Measurements from ENCODE around the gene DNAJC28.
"Not testable (repeated sequence)": the region's sequence is repeated elsewhere in the genome, so short reads cannot be mapped to it uniquely, and the experiment has no call there.

The DNAJC28 gene

DNA sequence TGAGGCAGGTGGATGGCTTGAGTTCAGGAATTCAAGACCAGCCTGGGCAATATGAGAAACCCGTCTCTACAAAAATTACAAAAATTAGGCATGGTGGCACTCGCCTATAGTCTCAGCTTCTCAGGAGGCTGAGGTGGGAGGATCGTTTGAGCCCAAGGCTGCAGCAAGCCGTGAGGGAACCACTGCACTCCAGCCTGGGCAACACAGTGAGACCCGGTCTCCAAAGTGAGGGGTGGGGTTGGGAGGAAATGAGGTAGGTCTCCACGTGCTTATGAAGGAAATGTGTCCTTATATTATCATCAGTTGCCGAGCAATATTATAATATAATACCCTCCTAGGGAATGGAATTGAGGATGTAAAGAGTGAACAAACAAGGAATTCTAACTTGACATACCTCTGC lies 14.4 kb downstream of the DNAJC28 start:
- no peak for TF ChIP-seq CTCF (IDR thresholded peaks at IDR 0.05; ENCODE audit: low read length, missing control alignments)
- DNase-seq (ENCODE audit: low read depth) = no peak
- H3K4me3 ChIP-seq (replicated peaks; ENCODE audit: low read depth, low read length) = no peak overlapping the region

- DNase-seq (ENCODE audit: low read depth) = no peak
- no peak for TF ChIP-seq CTCF (IDR thresholded peaks at IDR 0.05; ENCODE audit: low read length, missing control alignments)
- H3K4me3 ChIP-seq (replicated peaks; ENCODE audit: low read depth, low read length) = no peak overlapping the region
These were observed 18.2 kb downstream of the DNAJC28 start for GRCh38 chr21:33473344-33473743.

DNA sequence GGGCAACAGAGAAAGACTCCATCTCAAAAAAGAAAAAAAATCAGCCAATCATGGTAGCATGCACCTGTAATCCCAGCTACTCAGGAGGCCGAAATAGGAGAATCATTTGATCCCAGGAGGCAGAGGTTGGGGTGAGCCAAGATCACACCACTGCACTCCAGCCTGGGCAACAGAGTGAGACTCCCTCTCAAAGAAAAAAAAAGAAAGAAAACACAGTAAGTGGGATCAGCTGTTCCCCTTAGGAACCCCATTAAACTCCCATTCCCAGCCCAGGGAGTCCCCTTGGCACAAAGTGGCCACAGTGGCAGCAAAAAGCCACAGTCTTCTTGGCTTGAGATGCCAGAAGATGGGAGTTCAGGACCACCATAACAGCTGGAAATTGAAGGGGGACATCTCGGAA lies 20.8 kb downstream of the DNAJC28 start:
- no peak overlapping the region for H3K4me3 ChIP-seq (replicated peaks; ENCODE audit: low read depth, low read length)
- TF ChIP-seq CTCF (IDR thresholded peaks at IDR 0.05; ENCODE audit: low read length, missing control alignments) = no peak
- no peak for DNase-seq (ENCODE audit: low read depth)

- DNase-seq (ENCODE audit: low read depth); H3K4me3 ChIP-seq (replicated peaks; ENCODE audit: low read depth, low read length): not testable (repeated sequence)
These were observed 22.3 kb downstream of the DNAJC28 start for GRCh38 chr21:33469183-33469582.

DNA sequence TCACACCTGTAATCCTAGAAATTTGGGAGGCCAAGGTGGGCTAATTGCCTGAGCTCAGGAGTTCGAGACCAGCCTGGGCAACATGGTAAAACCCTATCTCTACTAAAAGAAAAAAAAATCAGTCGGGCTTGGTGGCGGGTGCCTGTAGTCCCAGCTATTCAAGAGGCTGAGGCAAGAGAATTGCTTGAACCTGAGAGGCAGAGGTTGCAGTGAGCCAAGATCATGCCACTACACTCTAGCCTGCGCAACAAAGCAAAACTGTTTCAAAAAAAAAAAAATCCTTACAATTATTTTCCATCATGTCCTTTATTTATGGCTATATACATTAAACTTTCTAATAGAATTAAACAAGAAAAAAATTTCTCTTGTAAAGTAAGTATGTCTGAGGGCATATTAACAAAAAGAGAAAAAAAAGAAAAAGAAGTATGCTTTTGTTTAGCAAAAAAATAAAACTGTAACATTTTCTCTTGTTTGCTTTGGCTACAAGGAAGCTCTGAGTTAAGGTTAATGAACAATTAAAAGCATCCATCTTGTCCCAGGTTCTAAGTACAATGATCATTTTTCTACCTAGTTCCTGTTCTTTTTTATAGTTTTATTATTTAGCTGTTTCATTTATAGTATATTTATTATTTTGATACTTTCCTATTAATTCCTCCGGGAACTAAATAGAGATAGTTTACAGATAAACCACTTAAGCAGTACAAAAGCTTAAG lies 29.8 kb downstream of the DNAJC28 start:
- TF ChIP-seq CTCF (IDR thresholded peaks at IDR 0.05; ENCODE audit: low read length, missing control alignments) = no peak
- no peak overlapping the region for H3K4me3 ChIP-seq (replicated peaks; ENCODE audit: low read depth, low read length)
- DNase-seq (ENCODE audit: low read depth) = no peak

DNA sequence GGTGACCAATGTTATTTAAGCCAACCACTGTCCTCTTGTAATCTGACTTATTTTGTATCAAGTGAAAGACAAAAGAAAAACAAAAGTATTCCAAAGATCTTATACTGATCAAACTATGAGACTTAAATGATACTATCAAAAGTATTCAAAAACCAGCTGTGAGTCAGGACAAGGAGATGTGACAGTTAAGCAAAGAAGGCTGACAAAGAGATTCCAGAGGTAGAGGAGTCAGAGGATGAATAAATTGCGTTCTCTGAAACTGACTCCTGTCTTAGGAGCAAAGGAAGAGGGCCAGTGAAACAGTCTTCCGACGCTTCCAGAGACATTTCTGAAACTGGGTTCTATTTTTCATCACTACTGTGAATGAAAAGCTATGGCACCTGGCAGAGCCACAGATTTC lies 32.7 kb downstream of the DNAJC28 start:
- no peak for TF ChIP-seq CTCF (IDR thresholded peaks at IDR 0.05; ENCODE audit: low read length, missing control alignments)
- no peak for DNase-seq (ENCODE audit: low read depth)
- no peak overlapping the region for H3K4me3 ChIP-seq (replicated peaks; ENCODE audit: low read depth, low read length)

DNA sequence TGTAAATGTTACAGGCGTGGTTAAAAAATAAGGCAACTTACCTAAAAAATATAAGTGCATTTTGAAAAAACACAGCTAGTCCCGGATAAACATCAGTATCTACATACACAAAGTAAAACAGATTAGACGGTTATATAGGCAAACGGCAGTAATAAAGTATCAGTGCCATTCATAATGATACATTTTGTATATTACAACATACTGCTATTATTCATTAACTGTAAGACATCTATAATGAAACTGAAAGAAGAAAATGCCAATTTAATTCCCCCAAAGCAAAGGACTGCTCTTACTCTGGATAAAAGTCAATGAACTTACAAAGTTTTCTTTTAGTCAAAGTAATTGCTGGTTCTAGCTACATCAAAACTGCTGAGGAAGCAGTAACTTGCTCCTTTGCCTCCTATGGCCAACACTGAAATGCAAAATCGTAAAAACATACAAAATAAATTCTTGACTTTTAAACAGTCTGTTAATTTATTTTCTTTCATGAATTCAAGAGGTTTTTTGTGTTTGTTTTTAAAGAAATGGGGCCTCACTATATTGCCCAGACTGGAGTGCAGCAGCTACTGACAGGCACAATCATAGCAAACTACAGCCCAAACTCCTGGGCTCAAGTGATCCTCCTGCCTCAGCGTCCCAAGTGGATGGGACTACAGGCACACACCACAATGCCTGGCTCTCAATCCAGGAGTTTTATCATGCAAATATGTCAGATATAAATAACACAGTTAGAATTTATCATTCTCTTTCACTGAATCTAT lies 35.6 kb downstream of the DNAJC28 start:
- no peak for TF ChIP-seq CTCF (IDR thresholded peaks at IDR 0.05; ENCODE audit: low read length, missing control alignments)
- H3K4me3 ChIP-seq (replicated peaks; ENCODE audit: low read depth, low read length) = no peak overlapping the region
- DNase-seq (ENCODE audit: low read depth) = no peak

Data from fibroblast of pulmonary artery (primary cell).